Thyroid gland (tissue), 4 donors: ENCODE measurements around the gene MIA2. TPM values are rescaled to one million over a fixed set of nuclear protein-coding genes. Genes with fewer than 3 reads are reported as not detected.

ENCODE experiments used
- DNase-seq, 2 donors: peaks; one replicate each; pipeline ENCODE4 v3.0.0-alpha.2; 2019
- H3K27ac ChIP-seq, 3 donors: fragments of 200-600 bp; sonication (generic); 1 replicate in 2 of 3; 2 replicates in 1 of 3; pipeline ENCODE4 v1.5.1; 2016 to 2019; ENCODE audit warnings: mild to moderate bottlenecking in 1 of 3, moderate library complexity in 1 of 3
- H3K27me3 ChIP-seq: fragments of 200-600 bp; sonication (generic); one replicate; pipeline ENCODE4 v1.5.1; 2019
- H3K36me3 ChIP-seq, 2 donors: fragments of 200-600 bp; sonication (generic); one replicate each; pipeline ENCODE4 v1.5.1; 2016 to 2019
- H3K4me1 ChIP-seq, 2 donors: fragments of 200-600 bp; sonication (generic); one replicate each; pipeline ENCODE4 v1.5.1; 2017 to 2019
- H3K4me3 ChIP-seq, 3 donors: fragments of 200-600 bp; sonication (generic); replicated peaks in 1 of 3; 1 replicate in 2 of 3; 2 replicates in 1 of 3; pipeline ENCODE4 v1.5.1; 2016; ENCODE audit warnings: mild to moderate bottlenecking in 1 of 3
- H3K9me3 ChIP-seq: fragments of 200-600 bp; sonication (generic); one replicate; pipeline ENCODE4 v1.5.1; 2017
- CTCF ChIP-seq, 6 experiments: fragments of 200-600 bp in 3 of 6; fragments of 450-650 bp in 3 of 6; sonication (generic) in 3 of 6; IDR thresholded peaks; one replicate each; pipeline ENCODE4 v1.5.1; 2016 to 2019; ENCODE audit warnings: antibody characterized with exemption in 6 of 6, mild to moderate bottlenecking in 2 of 6, inconsistent platforms in 1 of 6, moderate library complexity in 1 of 6
- POLR2A ChIP-seq, 2 donors: fragments of 450-650 bp; IDR thresholded peaks; one replicate each; pipeline ENCODE4 v1.6.1; 2017; ENCODE audit warnings: antibody characterized with exemption in 2 of 2, mild to moderate bottlenecking in 2 of 2, moderate library complexity in 1 of 2
- WGBS, 2 donors: methylation state at CpG; one replicate each; pipeline ENCODE4 v1.1.5; 2017; 5-methylcytosine and 5-hydroxymethylcytosine counted together
- intact Hi-C: fragments of 100-400 bp; cut with DNase I; formaldehyde crosslinking; loops from one replicate; pipeline ENCODE4 v1.15.1; 2023
- total RNA-seq, 4 donors: library from RNA; depleted of rRNA; stranded (reverse); fragments of >200 nt; gene quantifications; one replicate each; pipeline ENCODE4 v1.2.3, GENCODE V29; 2016

The MIA2 gene, protein sequence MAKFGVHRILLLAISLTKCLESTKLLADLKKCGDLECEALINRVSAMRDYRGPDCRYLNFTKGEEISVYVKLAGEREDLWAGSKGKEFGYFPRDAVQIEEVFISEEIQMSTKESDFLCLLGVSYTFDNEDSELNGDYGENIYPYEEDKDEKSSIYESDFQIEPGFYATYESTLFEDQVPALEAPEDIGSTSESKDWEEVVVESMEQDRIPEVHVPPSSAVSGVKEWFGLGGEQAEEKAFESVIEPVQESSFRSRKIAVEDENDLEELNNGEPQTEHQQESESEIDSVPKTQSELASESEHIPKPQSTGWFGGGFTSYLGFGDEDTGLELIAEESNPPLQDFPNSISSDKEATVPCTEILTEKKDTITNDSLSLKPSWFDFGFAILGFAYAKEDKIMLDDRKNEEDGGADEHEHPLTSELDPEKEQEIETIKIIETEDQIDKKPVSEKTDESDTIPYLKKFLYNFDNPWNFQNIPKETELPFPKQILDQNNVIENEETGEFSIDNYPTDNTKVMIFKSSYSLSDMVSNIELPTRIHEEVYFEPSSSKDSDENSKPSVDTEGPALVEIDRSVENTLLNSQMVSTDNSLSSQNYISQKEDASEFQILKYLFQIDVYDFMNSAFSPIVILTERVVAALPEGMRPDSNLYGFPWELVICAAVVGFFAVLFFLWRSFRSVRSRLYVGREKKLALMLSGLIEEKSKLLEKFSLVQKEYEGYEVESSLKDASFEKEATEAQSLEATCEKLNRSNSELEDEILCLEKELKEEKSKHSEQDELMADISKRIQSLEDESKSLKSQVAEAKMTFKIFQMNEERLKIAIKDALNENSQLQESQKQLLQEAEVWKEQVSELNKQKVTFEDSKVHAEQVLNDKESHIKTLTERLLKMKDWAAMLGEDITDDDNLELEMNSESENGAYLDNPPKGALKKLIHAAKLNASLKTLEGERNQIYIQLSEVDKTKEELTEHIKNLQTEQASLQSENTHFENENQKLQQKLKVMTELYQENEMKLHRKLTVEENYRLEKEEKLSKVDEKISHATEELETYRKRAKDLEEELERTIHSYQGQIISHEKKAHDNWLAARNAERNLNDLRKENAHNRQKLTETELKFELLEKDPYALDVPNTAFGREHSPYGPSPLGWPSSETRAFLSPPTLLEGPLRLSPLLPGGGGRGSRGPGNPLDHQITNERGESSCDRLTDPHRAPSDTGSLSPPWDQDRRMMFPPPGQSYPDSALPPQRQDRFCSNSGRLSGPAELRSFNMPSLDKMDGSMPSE (N-terminal part only)
- total RNA-seq: 10 to 100 TPM; 41.6 to 49.1 (median 45.6) TPM

DNA sequence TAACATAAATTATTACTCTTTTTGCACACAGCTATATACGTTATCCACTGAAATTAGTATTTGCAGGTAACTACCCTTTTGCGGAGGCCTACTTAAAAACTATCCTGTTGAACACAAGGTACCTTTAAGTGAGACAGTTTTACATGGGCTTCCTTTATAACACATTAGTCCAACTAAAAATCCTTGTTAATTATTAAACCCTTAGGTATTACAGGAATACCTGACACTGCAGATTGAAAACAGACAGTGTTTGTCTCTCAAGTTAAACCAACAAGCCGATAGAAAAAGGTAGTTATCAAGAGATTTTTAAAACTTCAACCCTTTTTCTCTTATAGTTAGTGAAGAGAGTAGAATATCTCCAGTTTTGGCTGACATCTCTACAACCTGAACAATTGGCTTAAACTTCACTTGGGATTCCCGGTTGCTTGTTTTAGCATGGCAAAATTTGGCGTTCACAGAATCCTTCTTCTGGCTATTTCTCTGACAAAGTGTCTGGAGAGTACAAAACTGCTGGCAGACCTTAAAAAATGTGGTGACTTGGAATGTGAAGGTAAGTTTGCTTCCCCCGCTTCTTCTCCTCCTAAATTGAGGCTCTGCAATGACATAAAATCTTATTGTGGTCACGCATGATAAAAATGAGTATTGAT is at the start of gene MIA2:
MIA2 (plus strand) TSS at position 236 of the 647 bp plus-strand sequence; CDS start at position 436, 200 bp downstream.
- H3K27ac ChIP-seq: no peak within 1 kb of the TSS
- 77 to 81% methylated on average over 7 of the region's 7 CpGs for WGBS, 2 donors

GRCh38 chr14:39184628-39185255 is 49.0 kb upstream of the MIA2 start:
- H3K36me3 ChIP-seq: peaks cover 20 to 37% of the 10 kb centered on the region in 2 donors

More for the DNA sequence above, at the start of gene MIA2:
- no peak within 1 kb of the TSS for H3K4me3 ChIP-seq
- no peak for TF ChIP-seq CTCF (IDR thresholded peaks at IDR 0.05)
- no peak for TF ChIP-seq POLR2A (IDR thresholded peaks at IDR 0.05)
- no peaks in the 10 kb centered on the region for H3K27me3 ChIP-seq
- intact Hi-C loops: no loop called here
- no peak for DNase-seq
- no peaks in the 10 kb centered on the region for H3K36me3 ChIP-seq
- H3K4me1 ChIP-seq: peaks cover 0 to 7% of the 10 kb centered on the region in 2 donors
- H3K9me3 ChIP-seq: no peaks in the 10 kb centered on the region

DNA sequence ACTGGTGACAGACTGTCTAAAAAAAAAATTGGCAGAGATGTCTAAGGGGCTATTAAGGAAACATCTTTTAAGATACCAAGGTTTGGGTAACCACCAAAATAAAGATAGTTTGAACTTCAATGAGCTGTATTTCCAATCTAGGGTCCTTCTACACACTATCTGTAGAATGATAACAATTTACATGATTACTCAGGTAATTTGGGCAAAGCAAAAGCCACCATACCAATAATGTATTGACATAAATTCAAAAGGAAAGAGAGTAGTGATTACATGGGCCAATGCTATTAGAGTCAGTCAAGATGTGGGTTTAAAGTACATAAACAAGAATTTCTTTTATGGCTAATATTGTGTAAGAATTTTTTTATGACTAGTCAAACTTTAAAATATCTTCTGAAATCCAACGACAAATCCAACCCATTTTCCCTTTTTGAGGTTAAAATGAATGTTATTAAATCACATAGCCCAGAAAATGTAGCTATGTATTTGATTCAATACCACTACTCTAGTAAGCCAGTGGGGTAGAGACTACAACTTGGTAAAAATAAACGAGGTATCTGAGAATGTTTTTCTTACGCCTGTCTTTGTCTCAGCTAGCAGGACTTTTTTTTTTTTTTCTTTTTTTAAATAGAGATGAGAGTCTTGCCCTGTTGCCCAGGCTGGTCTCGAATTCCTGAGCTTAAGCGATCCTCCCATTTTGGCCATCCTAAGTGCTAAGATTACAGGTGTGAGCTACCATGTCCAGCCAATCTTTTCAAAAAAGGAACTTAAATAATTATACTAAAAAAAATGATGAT is 48.3 kb upstream of the MIA2 start:
- peaks cover 13 to 30% of the 10 kb centered on the region in 2 donors for H3K36me3 ChIP-seq
- no peaks in the 10 kb centered on the region for H3K4me1 ChIP-seq
- no peak for DNase-seq
- no peak overlapping the region for H3K27ac ChIP-seq
- intact Hi-C loops: loop anchor here (10.0 kb wide), 1 partner anchor 69 kb away; no protein-coding TSS in a partner anchor
- no peak overlapping the region for H3K4me3 ChIP-seq
- TF ChIP-seq POLR2A (IDR thresholded peaks at IDR 0.05) (no peak), CTCF (IDR thresholded peaks at IDR 0.05) (no peak)
- 88% methylated on average over 5 of the region's 5 CpGs for WGBS, 2 donors
- no peaks in the 10 kb centered on the region for H3K9me3 ChIP-seq
- no peaks in the 10 kb centered on the region for H3K27me3 ChIP-seq

More at GRCh38 chr14:39184628-39185255, 49.0 kb upstream of the MIA2 start:
- TF ChIP-seq POLR2A (IDR thresholded peaks at IDR 0.05) (no peak), CTCF (IDR thresholded peaks at IDR 0.05) (no peak)
- no peaks in the 10 kb centered on the region for H3K27me3 ChIP-seq
- H3K27ac ChIP-seq: no peak overlapping the region
- WGBS, 2 donors: 96 to 100% methylated on average over 4 of the region's 4 CpGs
- H3K9me3 ChIP-seq: no peaks in the 10 kb centered on the region
- no peaks in the 10 kb centered on the region for H3K4me1 ChIP-seq
- no peak overlapping the region for H3K4me3 ChIP-seq
- DNase-seq: no peak
- intact Hi-C loops: loop anchor here (10.0 kb wide), 1 partner anchor 70 kb away; no protein-coding TSS in a partner anchor
